Measurements from ENCODE around the gene CREG2. TPM values are rescaled to one million over a fixed set of nuclear protein-coding genes. Genes with fewer than 3 reads are reported as not detected.

Gene CREG2
- total RNA-seq, 4 donors from 2014 or later, result under 0.01 to 0.16 TPM; not detected in 2

GRCh38 chr2:101403745-101404144 lies 16.4 kb upstream of the CREG2 start:
- Histone ChIP-seq H3K4me1 (peaks cover 0 to 3% (median 0%) of the 10 kb centered on the region in 4 donors), H3K27ac (no peak overlapping the region), H3K4me3 (no peak overlapping the region), H3K36me3 (no peaks in the 10 kb centered on the region), H3K9me3 (no peaks in the 10 kb centered on the region), H3K27me3 (no peaks in the 10 kb centered on the region)
- no peak for TF ChIP-seq CTCF (IDR thresholded peaks at IDR 0.05)
- no peak for TF ChIP-seq POLR2AphosphoS5 (IDR thresholded peaks at IDR 0.05)
- TF ChIP-seq EP300 (IDR thresholded peaks at IDR 0.05; ENCODE audit: low read depth), result no peak
- TF ChIP-seq POLR2A (IDR thresholded peaks at IDR 0.05), result no peak
- in situ Hi-C loops (cut with MboI; ENCODE audit: low pct_ligation_motif_present in 1 of 4, low pct_unique_long_range_greater_than_20kb in 1 of 4, low sequenced_read_pairs in 3 of 4), result loop anchor here in 1 of 4 donors (25.0 kb wide), 1 partner anchor 434 kb away; no protein-coding TSS in a partner anchor
- no peak for DNase-seq
- 91 to 100% methylated on average over 1 of the region's 1 CpG for WGBS, 2 donors (ENCODE audit: low coverage in 1 of 2)
- intact Hi-C loops (cut with DNase I; ENCODE audit: low total_unique reads), result no loop called here

GRCh38 chr2:101402630-101403029 lies 15.3 kb upstream of the CREG2 start:
- TF ChIP-seq POLR2AphosphoS5 (IDR thresholded peaks at IDR 0.05) (no peak), EP300 (IDR thresholded peaks at IDR 0.05; ENCODE audit: low read depth) (no peak), CTCF (IDR thresholded peaks at IDR 0.05) (no peak), POLR2A (IDR thresholded peaks at IDR 0.05) (no peak)
- no peaks in the 10 kb centered on the region for H3K36me3 ChIP-seq
- in situ Hi-C loops (cut with MboI; ENCODE audit: low pct_ligation_motif_present in 1 of 4, low pct_unique_long_range_greater_than_20kb in 1 of 4, low sequenced_read_pairs in 3 of 4), result loop anchor here in 1 of 4 donors (25.0 kb wide), 1 partner anchor 435 kb away; no protein-coding TSS in a partner anchor
- no peak overlapping the region for H3K4me3 ChIP-seq
- no peak overlapping the region for H3K27ac ChIP-seq
- intact Hi-C loops (cut with DNase I; ENCODE audit: low total_unique reads), result no loop called here
- peaks cover 0 to 3% (median 0%) of the 10 kb centered on the region in 4 donors for H3K4me1 ChIP-seq
- no peaks in the 10 kb centered on the region for H3K27me3 ChIP-seq
- WGBS, 2 donors (ENCODE audit: low coverage in 1 of 2), result 93% methylated on average over 6 of the region's 6 CpGs; no CpG with 5 or more reads in 1 of the 2 donors
- DNase-seq, result no peak
- no peaks in the 10 kb centered on the region for H3K9me3 ChIP-seq

GRCh38 chr2:101401906-101402305 lies 14.6 kb upstream of the CREG2 start:
- Histone ChIP-seq H3K9me3 (no peaks in the 10 kb centered on the region), H3K36me3 (no peaks in the 10 kb centered on the region), H3K27me3 (no peaks in the 10 kb centered on the region), H3K4me3 (no peak overlapping the region), H3K27ac (no peak overlapping the region), H3K4me1 (peaks cover 0 to 3% (median 0%) of the 10 kb centered on the region in 4 donors)
- no peak for DNase-seq
- WGBS, 2 donors (ENCODE audit: low coverage in 1 of 2), result 75 to 83% methylated on average over 5 of the region's 5 CpGs
- TF ChIP-seq POLR2A (IDR thresholded peaks at IDR 0.05) (no peak), POLR2AphosphoS5 (IDR thresholded peaks at IDR 0.05) (no peak), EP300 (IDR thresholded peaks at IDR 0.05; ENCODE audit: low read depth) (no peak), CTCF (IDR thresholded peaks at IDR 0.05) (no peak)
- intact Hi-C loops (cut with DNase I; ENCODE audit: low total_unique reads) (no loop called here), in situ Hi-C loops (cut with MboI; ENCODE audit: low pct_ligation_motif_present in 1 of 4, low pct_unique_long_range_greater_than_20kb in 1 of 4, low sequenced_read_pairs in 3 of 4) (loop anchor here in 1 of 4 donors (25.0 kb wide), 1 partner anchor 435 kb away; no protein-coding TSS in a partner anchor)

- Histone ChIP-seq H3K36me3 (no peaks in the 10 kb centered on the region), H3K9me3 (no peaks in the 10 kb centered on the region), H3K27me3 (no peaks in the 10 kb centered on the region), H3K4me3 (no peak overlapping the region), H3K27ac (no peak overlapping the region), H3K4me1 (peaks cover 0 to 3% (median 0%) of the 10 kb centered on the region in 4 donors)
- WGBS, 2 donors (ENCODE audit: low coverage in 1 of 2), result 60 to 85% methylated on average over 6 to 8 of the region's 8 CpGs
- in situ Hi-C loops (cut with MboI; ENCODE audit: low pct_ligation_motif_present in 1 of 4, low pct_unique_long_range_greater_than_20kb in 1 of 4, low sequenced_read_pairs in 3 of 4) (loop anchor here in 1 of 4 donors (25.0 kb wide), 1 partner anchor 436 kb away; no protein-coding TSS in a partner anchor), intact Hi-C loops (cut with DNase I; ENCODE audit: low total_unique reads) (no loop called here)
- TF ChIP-seq CTCF (IDR thresholded peaks at IDR 0.05) (no peak), POLR2A (IDR thresholded peaks at IDR 0.05) (no peak), POLR2AphosphoS5 (IDR thresholded peaks at IDR 0.05) (no peak), EP300 (IDR thresholded peaks at IDR 0.05; ENCODE audit: low read depth) (no peak)
- DNase-seq, result no peak
Measured at GRCh38 chr2:101401326-101401665, 14.0 kb upstream of the CREG2 start.

All from transverse colon (tissue), 4 donors.